Activated CD4-positive, alpha-beta T cell treated with anti-CD3 and anti-CD28 coated beads, Interleukin-2, amount 50 U/mL, for 48 hours (primary cell): Measurements from ENCODE around the gene AQP6.

Experiments
- DNase-seq, 2 experiments: peaks; one replicate each; pipeline ENCODE4 v3.0.0-alpha.2; 2020

AQP6 gene, protein sequence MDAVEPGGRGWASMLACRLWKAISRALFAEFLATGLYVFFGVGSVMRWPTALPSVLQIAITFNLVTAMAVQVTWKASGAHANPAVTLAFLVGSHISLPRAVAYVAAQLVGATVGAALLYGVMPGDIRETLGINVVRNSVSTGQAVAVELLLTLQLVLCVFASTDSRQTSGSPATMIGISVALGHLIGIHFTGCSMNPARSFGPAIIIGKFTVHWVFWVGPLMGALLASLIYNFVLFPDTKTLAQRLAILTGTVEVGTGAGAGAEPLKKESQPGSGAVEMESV

GRCh38 chr12:49972641-49973360 is at the start of gene AQP6:
TSS of gene AQP6 (plus strand) at chr12:49972947. CDS start at chr12:49973174, 227 bp downstream.
- DNase-seq: no peak

DNA sequence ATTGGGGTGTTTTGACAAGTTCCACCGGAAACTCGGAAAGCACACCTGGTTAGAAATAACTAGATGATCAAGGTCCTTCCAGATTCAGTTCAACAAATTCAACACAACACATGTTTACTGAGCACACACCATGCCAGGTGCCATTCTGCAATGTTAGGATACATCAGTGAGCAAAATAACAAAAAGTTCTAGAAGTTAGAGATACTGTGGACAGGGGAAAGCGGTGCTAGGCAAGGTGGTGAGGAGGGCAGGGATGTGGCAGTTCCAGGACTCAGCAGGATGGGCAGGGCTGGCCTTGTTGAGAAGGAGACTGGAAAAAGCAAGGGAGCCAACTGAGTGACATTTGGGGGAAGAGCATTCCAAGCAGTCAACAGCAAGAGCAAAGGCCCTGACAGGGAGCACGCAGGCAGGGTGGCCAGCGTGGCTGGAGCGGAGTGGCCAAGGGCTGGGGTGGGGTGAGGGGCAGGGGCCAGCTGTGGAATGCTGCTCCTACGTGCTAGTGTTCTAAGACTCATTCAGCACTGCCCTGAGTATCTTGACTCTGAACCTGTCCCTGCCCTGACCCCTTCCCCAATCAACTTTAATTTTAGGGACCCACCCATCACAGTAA is 49.6 kb upstream of the AQP6 start:
- no peak for DNase-seq

DNA sequence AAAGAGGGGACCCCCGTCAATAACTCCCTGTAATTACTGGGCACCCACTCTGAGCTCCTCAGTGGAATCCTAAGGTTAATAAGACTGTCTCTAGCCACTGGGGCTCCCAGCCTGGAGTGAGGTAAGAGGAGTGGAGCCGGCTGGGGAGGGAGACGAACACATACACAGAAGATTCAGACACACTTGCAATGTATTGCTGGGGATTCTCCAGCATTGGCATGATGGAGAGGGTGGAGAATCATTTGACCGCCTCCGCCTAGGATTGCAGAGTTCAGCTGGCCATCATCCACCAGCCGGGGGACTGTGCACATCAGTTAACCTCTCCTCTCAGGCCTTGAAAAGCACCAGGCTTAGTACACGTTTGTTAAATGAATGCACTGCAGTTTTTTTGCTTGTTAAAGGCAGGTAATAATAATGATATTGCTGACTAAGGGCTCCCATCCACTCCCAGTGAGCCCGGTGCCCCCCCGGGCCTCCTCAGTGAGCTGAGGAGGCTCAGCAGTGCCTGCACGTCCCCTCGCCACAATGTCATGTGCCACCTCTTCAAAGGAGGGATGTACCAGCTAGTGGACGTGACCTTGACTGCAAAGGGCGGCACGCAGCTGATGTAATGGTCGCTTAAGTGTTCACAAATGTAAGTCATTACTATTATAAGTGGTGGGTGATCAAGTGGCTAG is 48.7 kb upstream of the AQP6 start:
- DNase-seq: no peak

- DNase-seq: no peak
Observed at GRCh38 chr12:49924628-49925246, 48.0 kb upstream of the AQP6 start.

DNA sequence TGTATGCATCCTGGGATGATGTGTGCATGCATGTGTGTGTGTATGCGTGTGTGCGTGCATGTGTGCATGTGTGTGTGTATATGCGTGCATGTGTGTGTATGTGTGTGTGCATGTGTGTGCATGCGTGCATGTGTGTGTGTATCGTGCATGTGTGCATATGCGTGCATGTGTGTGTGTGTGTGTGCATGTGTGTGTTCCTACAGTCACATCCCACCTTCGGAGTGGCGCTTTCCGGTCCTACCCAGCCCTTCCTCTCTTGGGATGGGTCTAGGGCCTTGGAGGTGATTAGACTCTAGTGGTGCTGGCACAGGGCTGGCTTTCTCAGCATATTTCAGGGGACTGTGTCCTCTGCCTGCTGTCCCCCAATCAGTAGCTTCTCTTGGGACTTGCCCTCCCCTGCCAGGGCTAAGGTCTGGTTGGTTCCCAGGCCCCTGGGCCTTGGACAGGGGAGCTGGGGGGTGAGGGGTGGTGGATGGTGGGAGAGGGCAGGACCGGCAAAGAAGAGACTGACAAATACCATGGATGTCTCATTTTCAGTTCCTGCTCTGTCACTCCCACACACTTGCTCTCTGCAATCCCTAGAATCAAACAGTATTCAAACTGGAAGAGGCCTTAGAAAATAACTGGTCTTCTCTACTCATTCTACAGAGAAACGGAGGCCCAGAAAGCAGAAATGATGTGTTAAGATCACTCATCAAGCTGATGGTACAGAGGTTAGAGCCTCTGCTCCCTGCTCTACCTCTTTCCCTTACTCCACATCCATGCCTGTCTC is 47.1 kb upstream of the AQP6 start:
- no peak for DNase-seq

DNA sequence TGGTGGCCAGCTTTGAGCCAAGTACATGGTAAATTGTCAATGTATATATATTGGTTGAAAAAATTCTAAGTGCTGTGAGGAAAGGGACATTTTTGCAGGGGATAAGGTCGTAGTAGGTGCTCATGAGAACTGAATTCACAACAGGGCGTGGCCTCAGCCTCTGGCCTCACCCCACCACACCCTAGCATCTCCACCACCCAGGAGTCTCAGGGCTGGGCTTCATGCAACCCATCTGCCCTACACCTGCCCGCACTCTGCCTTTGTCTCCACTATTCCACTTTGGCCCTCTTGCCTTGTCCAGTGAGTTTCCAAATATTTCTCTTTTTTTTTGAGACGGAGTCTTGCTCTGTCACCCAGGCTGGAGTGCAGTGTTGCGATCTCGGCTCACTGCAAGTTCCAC is 44.3 kb upstream of the AQP6 start:
- DNase-seq: no peak

DNA sequence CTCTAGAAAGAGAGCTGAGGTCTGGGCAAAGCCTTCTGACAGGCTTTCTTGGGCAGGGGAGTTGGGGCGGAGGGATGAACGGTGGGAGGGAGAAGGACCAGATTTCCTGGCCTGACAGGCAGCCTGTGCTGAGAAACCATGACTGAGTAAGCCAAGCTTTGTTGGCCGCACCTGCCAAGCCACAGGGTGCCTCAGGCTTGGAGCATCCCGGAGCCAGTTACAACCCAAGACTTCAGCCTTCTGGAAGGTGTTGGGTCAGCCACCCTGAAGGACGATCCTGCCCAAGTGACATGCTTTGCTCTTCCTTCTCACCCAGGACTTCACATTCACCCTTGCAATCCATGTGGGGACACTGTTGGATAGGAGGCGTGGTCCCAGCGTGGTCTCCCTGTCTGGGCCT is 43.2 kb upstream of the AQP6 start:
- no peak for DNase-seq

DNA sequence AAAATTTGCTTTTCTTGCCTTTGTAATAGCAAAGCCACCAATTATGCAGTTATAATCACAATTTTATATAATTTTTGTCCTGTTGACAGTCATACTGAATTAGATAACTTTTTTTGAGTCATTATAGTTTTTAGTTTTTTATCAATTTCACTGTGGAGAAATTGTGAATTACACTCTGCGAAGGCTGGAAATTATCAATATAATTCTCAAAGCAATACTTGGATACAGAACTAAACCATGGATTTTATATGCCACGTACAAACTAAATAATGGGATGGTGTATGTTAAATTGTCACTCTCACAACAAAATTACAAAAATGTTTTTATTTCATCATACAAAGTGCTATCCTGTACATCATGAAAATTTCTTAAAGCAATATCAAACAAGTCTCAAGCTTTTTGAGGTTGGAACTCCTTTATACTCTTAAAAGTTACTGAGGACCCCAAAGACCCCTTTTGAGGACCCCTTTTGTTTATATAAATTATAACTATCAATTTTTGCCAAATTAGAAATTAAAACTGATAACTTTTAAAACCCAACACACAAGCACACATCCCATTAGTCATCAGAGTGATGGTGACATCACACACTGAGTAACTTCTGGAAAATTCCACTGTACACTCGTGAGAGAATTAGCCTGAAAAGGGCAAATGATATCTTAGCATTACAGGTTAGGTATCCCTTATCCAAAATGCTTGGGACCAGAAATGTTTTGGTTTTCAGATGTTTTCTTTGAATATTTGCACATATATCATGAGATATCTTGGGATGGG is 42.0 kb upstream of the AQP6 start:
- no peak for DNase-seq

DNA sequence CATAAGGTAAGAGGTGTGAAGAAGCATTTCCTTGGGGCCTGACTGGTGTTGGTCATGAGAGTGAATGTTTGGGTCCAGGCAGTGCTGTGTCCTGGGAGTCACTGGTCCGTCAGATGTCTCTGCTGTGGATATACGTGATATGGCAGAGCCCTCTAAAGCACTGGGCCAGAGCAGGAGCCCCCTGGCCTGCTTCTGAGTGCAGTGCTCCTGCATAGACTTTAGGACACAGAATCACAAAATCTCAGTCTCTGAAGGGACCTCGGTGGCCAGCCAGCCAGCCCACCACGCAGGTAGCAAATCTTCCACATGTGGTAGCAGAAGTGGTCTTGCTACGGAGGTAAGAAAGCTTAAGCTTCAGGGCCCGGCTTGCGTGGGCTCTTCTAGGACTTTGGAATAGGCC is 40.7 kb upstream of the AQP6 start:
- no peak for DNase-seq

DNA sequence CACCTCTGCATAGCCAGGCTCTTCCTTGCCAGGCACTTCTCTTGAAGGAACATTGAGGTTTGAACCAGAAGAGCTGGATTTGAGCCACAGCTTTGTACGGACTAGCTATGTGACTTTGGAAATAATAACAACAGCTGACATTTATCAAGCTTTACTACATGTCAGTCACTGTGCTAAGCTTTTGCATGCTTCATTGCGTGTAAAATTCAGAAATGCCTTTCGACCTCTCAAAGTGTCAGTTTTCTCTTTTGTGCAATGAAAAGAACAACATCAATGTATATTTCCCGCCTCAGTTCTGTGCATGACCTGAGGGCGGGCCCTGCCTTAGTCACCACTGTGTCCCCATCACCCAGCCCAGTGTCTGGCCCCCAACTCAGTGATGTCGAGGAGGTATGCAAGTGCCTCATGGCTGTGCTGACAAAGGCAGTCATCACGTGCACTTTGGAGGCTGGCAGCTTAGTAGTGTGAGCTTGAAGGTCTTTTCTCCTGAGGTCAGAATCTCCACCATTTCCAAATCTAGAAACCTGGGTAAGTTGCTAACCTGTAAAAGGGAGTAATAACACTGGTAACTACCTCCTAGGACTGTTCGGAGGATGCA is 40.1 kb upstream of the AQP6 start:
- no peak for DNase-seq

GRCh38 chr12:49933796-49934195 is 39.0 kb upstream of the AQP6 start:
- no peak for DNase-seq

DNA sequence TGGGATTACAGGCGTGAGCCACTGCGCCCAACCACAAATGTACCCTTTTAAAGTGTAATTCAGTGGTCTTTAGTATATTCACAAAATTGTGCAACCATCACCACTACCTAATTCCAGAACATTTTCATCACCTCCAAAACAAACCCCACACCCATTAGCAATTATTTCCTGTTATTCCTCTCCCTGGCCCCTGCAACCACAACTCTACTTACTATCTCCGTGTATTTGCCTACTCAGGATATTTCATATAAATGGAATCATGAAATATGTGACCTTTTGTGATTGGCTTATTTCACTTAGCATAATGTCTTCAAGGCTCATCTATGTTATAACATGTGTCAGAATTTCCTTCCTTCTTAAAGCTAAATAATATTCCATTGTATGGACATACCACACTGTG is 38.2 kb upstream of the AQP6 start:
- no peak for DNase-seq

GRCh38 chr12:49936925-49937324 is 35.8 kb upstream of the AQP6 start:
- no peak for DNase-seq

DNA sequence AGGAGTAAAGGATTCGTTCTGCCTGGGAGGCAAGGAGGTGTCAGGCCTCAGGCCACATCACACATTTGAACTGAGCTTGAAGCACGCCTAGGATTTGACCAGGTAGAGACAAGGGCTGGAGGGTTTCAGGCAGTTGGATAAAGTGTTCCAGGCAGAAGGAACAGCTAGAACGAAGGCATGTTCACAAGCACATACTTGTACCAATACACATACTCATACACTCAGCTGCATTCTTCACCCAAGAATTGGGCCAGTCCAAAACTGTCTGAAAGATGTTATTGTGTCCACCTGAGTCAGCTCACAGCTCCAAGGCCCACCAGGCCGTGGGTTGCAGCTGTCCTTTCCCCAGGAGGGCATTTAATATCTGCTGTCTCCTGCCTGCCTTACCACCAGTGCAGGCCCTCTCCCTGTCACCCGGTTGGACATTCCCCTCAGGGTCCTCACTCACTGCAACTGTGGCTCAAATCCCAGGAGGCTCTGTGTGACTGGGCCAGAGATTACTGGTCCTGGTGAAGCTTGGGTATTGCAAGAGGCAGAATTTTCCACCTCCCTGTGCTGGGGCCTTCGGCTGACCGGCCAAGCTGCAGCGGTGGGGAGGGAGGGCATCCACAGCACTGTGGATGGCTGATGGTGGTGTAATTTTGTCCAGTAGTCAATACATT is 35.0 kb upstream of the AQP6 start:
- no peak for DNase-seq

DNA sequence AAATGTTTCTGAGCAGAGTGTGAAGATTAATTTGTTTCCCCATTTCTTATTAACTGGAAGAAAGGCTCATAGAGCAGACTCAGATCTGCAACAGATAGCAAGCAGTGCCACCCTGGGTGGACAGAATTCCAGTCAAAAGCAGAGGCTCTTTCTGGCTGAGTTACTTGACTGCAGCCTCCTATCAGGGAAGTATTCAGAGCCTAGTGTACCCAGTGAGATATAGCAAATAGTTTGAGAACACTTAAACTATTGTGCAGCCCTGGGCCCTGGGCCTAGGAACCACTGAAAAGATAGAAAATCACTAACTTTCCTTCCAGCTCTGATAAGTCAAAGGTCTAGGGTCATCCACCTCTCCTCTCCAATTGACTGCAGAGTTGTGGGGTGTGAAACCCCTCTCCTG is 33.4 kb upstream of the AQP6 start:
- DNase-seq: no peak

DNA sequence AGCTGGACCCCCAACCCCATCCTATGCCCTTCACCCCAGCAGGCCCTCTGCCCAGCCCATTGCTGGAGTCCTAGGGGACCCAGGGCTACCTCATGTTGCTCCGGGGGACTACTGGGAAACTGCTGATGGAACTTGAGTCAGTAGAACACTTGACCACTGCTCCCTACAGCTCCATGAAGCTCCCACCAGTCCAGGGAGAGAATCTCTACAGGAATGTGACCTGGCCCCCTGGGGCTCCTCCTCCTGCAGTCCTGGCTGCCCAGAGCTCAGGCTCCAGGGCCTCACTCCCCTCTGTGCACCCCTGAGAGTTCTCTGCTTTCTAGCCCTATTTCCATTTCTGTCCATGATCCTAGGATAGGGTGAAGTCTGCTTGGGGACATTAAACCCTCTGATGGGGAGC is 33.0 kb upstream of the AQP6 start:
- no peak for DNase-seq

- DNase-seq: no peak
Observed at GRCh38 chr12:49941556-49942511, 30.9 kb upstream of the AQP6 start.

GRCh38 chr12:49942512-49942893 is 30.2 kb upstream of the AQP6 start:
- no peak for DNase-seq

DNA sequence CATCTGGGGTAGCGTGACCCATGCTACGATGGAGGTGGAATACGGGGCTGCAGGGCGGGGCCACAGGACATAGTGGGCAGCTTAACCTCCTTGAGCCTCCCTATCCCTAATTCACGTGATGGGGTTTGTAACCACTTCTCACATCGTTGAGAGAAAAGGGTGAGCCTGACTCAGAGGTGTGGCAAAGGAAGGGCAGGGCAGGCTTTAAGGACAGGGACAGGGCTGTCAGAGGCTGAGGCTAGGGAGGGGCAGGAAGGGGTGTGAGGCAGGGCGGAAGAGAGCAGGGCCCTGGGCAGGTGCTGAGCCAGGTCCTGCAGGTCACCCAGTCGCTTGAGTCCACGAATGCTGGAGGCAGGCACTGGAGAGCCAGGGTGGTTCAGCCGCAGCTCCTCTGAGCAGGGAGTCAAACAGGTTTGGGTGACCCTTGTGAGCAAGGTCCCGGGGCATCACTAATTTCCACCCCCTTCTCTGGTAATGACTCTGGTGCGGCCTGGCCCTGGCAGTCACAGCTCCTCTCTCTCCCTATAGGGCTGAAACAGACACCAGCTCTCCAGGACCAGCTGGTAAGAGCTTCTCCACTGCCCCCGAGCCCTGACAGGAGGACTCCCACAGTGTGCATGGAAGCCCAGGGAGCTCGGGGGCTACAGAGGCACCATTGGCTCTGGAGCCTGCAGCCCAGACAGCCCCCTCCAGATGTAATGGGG is 29.7 kb upstream of the AQP6 start:
- peak in 1 of 2 experiments; percentile 14 for DNase-seq
